GM19438 (cell line): ENCODE results near the gene MTHFSD.

ENCODE experiments used
- ATAC-seq: cut with Tn5 transposase; IDR thresholded peaks from one replicate; pipeline ENCODE4 v1.9.1; 2021; ENCODE audit warnings: low read depth; ENCODE audit not compliant: unreplicated experiment

The MTHFSD gene

GRCh38 chr16:86505185-86505898, 49.7 kb downstream of the MTHFSD start:
- ATAC-seq = no peak

DNA sequence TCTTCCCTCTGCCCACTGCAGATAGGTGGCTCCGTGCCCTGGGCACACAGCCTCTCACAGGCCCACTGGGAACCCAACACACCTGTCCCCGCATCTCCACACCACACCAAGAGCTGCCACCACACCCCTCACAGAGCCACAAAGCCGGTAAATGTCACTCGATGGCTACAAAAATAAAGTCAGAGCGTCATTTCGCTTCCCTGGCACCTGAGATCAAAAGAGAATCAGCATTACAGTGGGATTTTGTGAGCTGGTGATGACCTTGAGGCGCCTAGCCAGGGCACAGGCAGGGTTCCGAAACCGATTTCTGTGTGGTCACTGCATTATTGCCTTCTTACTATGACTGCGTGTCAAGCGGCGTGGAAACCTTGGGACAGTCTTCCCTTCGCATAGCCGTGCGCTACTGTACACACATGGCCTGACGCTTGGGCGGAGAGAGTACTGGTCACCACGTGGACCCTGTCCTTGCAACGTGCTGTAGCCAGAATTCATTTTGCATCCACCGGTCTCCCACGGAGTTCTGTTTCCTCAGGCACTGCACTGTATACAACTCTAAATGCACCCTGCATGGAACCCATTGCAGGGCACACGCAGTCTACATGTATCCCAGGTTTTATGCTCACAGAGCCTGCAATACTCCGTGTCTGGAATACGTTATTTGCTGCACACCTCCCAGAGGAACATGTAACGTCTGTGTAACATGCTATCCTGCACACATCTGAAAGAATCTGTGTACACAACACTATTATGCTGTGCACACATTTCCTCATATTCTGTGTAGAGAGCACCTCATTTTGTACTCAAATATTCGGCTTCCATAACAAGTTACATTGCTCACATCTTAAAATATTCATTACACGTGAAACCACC, 50.5 kb downstream of the MTHFSD start:
- ATAC-seq = no peak

GRCh38 chr16:86503830-86504229, 51.2 kb downstream of the MTHFSD start:
- ATAC-seq = no peak

- no peak for ATAC-seq
These were observed 51.9 kb downstream of the MTHFSD start for GRCh38 chr16:86502856-86503748.

DNA sequence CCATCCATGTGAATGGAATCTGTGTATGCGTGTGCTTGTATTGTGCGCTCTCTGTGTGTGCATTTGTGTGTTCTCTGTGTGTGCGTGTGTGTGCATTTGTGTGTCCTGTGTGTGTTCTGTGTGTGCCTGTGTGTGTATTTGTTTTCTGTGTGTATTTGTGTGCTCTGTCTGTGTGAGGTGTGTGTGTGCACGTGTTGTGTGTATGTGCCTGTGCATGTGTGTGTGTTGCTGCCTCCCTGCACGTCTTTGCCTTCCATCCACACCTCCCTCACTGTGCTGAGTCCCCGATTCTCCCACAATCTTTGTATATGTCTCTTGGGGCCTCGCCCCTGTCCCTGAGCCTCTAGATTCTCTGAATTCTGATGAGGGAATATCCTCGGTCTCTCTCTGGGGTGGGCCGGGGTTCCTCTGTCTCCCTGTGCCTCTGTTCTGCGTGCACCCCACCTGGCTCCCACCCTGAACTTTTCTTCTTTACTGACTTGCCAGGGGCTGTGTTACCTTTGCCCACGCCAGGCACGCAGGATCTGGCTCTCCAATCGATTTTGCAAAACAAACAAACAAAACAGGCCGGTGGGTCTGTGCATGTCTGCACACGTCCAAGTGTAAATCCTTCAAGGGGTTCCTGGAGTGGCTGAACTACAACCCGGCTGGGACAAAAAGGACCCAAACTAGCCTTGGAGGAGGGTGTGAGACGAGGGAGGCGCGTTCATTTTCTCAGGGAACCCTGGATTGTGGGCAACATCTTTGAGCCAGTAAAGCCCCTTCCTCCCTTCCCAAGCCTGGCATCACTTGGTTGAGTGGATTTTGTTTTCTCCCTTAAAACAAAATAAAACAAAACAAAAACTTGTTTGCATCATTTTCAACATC, 52.8 kb downstream of the MTHFSD start:
- ATAC-seq = no peak

DNA sequence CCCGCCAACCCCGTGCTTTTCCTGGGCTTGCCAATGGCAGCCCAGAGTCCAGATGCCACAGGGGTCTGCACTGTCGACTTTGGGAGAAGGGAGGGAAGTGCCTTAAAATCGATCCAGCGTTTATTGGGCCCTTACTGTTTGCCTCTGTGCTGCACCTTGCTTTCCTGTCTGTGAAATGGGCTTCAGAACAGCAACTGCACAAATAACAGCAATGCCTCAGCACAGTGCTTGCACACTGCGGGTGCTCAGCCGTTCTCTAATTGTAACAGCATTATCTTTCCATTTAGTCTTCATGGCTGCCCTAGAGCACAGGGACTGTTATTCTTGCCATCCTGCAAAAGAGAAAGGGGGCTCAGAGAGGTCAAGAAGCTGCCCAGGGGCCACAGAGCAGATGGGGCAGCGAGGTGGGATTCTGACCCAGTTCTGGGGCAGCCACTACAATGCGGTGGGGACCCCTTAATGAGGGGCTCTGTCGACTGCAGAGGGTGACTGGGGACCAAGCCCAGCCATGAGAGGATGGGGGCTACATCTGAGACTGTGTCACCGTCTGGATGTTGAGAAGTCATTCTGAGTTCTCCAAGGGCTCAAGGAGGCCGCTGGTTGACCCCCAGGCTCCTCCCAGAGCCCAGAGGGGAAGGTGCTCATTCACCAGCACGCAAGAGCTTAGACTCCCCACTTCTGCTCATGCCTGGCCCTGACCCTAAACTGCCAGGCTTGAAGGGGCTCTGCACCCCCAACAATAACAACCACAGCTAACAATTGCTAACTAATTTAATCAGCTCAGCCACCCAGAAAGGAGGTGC, 54.1 kb downstream of the MTHFSD start:
- no peak for ATAC-seq

DNA sequence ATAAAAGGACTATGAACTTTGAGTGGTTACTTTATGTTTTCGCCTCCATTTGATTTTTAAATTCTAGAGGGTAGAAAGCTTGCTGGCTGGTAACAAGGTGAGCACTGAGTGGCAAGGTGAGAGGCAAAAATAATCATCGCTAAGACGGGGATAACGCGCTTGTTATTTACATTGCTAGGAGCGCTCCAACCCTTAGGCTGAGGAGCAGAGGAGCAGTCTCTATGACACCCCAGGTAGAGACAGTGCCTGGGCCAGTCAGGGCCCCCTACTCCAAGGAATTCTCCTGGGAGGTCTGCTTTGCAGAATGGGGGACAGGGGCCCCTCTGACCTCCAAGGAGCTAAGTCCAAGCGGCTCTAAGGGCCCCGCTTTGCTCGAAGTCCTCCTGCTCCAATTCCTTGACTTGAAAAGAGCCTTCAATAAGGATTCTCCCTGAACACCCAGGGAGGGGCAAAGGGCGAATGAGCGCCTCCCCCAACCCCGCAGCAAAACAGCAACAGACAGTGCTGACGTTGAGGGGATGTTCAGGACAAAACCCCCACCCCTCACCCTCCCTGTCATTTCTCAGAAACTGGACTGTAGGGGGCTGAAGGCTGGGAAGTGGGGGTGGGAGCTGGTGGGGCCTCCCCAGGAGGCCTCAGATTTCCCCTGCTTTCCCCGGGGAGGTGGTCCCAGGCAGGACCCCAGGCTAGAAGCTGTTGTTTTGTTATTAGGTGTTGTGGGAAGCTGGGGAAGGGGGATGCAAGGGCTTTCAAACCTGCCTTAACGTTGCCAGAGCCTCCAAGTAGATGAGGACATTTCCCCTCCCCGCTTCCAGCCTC, 54.9 kb downstream of the MTHFSD start:
- no peak for ATAC-seq

GRCh38 chr16:86499440-86499786, 55.6 kb downstream of the MTHFSD start:
- no peak for ATAC-seq

GRCh38 chr16:86498671-86499439, 56.2 kb downstream of the MTHFSD start:
- ATAC-seq = no peak

DNA sequence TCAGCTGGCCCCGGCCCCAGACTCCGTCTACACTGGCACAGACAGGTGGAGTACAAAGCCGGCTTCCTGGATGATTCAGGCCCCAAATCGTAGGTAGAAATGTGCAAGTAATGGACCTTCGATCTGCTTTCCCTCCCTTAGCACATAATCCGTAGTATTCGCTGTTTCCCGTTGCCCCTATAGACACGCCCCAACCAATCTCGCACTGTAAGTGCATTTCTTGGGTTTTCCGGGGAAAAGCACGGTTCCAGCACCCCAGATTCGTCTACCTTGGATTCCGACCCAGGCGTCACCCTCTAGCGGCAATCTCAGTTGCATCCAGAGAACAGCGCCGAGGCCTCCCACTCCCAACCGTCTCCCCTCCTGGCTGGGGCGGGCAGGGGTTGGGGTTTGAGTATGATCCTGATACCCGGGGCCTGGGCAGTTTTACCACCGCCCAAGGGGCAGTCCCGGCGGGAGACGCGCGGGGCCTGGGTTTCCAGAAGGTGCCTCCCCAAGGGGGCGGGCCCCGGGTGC, 56.8 kb downstream of the MTHFSD start:
- ATAC-seq = no peak

GRCh38 chr16:86497551-86498021, 57.4 kb downstream of the MTHFSD start:
- no peak for ATAC-seq

DNA sequence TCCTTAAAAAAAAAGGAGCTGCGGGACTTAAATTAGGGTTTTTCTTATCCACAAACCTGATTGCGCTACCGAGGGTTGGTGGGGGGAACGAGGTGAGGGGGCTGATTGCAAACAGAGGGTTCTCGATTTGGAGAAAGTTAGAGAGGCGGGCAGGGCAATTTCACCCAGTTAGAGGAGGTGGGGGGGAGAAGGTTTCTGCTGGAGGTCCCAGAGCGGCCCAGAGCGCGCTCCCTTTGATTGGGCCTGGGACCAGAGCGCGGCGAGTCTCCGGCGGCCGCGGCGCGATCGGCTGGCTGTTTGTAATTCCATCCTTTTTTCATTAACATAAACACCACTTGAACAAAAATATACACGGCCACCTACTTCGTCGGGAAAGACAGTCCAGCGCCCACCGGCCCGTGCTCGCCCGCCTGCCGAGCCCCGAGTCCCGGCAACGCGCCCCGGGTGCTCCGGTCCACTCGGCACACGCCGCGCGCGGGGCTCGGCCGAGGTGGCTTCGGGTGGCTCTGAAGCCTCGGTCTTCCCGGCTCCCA, 58.0 kb downstream of the MTHFSD start:
- ATAC-seq = no peak

DNA sequence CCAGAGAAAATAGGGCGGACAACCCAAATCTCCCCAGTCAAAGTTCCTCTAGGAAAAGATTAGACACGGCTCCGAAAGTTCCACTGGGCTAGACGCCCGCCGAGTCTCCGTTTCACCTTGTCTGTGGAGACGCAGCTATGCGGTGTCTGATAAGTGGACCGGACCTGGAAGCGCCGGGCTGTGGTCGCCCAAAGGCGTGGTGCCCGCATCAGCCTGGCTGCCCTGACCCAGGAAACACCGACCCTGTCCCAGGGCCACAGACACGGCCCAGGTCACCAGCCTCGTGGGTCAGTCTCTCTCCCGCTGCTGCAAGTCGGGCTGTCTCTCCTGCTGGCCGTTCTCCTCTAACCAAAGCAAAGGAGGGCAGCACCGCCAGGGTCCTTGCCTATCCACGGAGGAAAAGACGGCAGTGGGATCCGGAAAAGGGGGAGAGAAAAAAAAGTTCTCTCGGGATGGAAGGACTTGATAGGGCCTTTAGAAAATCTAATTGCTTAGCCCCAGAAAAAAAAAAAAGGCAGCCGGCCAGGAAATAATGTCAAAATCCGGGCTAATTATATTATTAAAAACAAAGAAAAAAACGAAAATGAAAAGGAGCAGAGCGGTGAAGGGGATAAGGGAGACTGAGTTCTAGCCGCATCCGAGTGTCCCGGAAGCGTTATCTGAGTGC, 58.6 kb downstream of the MTHFSD start:
- ATAC-seq = no peak

DNA sequence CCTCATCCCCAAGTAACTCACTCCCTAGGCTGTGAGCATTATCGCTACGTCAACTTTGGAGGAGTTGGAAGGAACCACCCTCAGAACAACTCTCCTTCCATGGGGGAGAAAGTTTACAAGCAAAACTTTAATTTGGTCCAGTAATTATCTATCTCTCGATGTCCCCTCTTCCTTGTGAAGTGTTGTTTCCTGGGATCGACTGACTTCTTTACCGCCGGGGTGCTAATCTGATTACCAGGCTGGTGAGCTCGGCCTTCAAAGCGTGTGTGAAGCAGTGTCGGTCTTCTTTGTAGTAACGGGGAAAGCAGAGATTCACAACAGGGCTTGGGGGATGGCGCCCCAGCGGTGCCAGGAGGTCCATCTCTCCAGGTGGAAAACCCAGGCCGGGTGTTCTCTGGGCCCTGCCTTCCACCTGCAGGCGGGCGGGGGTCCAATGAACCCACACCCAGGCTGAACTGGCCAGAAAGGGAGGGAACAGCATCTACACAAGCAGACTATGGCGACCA, 59.2 kb downstream of the MTHFSD start:
- no peak for ATAC-seq

DNA sequence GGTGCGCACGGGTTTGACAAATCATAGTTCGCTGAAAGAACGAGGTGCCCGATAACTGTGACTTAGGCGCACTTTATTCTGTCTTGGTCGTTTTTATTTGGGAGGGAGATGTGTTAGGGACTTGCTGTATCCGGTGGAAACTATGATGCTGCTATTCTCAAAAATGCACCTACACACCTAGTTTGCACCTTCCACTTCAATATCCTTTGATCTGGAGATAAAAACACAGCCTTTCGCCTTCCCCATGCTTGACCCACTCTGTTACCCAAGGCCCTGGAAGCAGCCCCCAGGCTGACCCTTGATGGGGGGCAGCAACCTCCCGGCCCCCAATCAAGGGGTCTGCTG, 59.7 kb downstream of the MTHFSD start:
- no peak for ATAC-seq

DNA sequence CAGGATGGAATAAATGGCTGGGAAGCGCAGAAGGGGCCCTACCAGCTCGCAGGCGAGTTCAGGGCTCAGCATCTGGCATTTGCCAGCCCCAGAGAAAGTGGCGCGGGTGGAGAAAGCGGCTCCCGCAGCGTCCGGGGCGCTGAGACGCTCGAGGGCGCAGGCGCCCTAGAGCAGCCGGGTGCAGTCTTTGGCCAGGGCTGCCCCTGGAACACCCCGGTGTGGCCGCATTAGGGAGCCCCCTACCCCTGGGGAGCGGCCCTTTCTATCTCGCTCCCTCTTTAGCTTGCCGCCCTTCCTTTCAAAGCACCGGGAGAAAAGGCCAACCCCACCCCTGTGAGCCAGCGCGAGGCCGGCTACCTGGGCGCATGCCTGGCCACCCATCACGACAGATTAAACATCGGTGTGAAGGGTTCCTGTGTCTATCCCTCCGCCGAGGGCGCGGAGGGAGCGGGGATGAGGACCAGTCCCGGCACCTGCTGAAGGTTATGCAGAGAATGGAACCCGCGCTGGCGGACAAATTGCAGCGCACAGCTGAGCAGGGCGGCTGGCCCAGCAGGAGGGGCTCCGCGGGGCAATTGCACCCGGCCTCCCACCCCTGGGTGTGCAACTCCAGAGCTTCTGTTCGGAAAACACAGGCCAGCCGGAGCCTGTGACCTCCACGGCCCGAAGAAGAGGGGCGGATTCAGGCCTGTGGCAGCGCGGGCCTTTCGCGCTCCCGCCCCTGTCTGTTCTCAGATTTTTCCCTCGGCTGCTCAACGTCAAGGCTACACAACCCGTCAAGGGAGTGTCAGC, 60.3 kb downstream of the MTHFSD start:
- no peak for ATAC-seq
